H9 (cell line): ENCODE measurements around the gene MBIP. TPM values are rescaled to one million over a fixed set of nuclear protein-coding genes. Genes with fewer than 3 reads are reported as not detected.

Source experiments
- DNase-seq: peaks from one replicate; pipeline ENCODE4 v3.0.0-alpha.2; 2017
- H2AFZ ChIP-seq: one replicate; pipeline ENCODE4 v1.6.1; 2013; ENCODE audit warnings: mild to moderate bottlenecking, low read length, control low read depth, moderate library complexity
- H2AK5ac ChIP-seq: 2 replicates; pipeline ENCODE4 v1.6.1; 2013; ENCODE audit warnings: low read length, control low read depth, mixed read lengths; ENCODE audit not compliant: insufficient read length
- H2BK120ac ChIP-seq: one replicate; pipeline ENCODE4 v1.6.1; 2013; ENCODE audit warnings: low read depth, mild to moderate bottlenecking, low read length, control low read depth, inconsistent platforms; ENCODE audit not compliant: poor library complexity, severe bottlenecking
- H2BK12ac ChIP-seq: 2 replicates; pipeline ENCODE4 v1.6.1; 2013; ENCODE audit warnings: low read length, control low read depth, mixed read lengths, low read depth; ENCODE audit not compliant: insufficient read length
- H2BK15ac ChIP-seq: 2 replicates; pipeline ENCODE4 v1.6.1; 2013; ENCODE audit warnings: low read depth, low read length, control low read depth
- H2BK20ac ChIP-seq: one replicate; pipeline ENCODE4 v1.6.1; 2013; ENCODE audit warnings: low read depth, mild to moderate bottlenecking, low read length, control low read depth, inconsistent platforms; ENCODE audit not compliant: poor library complexity, severe bottlenecking
- H2BK5ac ChIP-seq: 2 replicates; pipeline ENCODE4 v1.6.1; 2013; ENCODE audit warnings: low read length, control low read depth, mixed read lengths; ENCODE audit not compliant: insufficient read length
- H3K14ac ChIP-seq: 2 replicates; pipeline ENCODE4 v1.6.1; 2013; ENCODE audit warnings: low read length, control low read depth; ENCODE audit not compliant: insufficient read depth
- H3K18ac ChIP-seq: 2 replicates; pipeline ENCODE4 v1.6.1; 2013; ENCODE audit warnings: low read depth, mild to moderate bottlenecking, mixed read lengths, low read length, control low read depth; ENCODE audit not compliant: insufficient read length
- H3K23ac ChIP-seq: 2 replicates; pipeline ENCODE4 v1.6.1; 2013; ENCODE audit warnings: low read length, control low read depth, mixed read lengths, low read depth; ENCODE audit not compliant: insufficient read length
- H3K23me2 ChIP-seq: 2 replicates; pipeline ENCODE4 v1.6.1; 2013; ENCODE audit warnings: low read depth, mild to moderate bottlenecking, mixed read lengths, low read length, control low read depth; ENCODE audit not compliant: insufficient read length, poor library complexity, severe bottlenecking
- H3K27ac ChIP-seq: 2 replicates; pipeline ENCODE4 v1.5.1; 2013; ENCODE audit warnings: low read length, control low read depth, mixed read lengths, low read depth; ENCODE audit not compliant: insufficient read length
- H3K27me3 ChIP-seq: 2 replicates; pipeline ENCODE4 v1.6.1; 2013; ENCODE audit warnings: low read length, control low read depth, inconsistent platforms; ENCODE audit not compliant: insufficient read depth
- H3K4ac ChIP-seq: 2 replicates; pipeline ENCODE4 v1.6.1; 2013; ENCODE audit warnings: low read depth, mild to moderate bottlenecking, control low read depth, inconsistent platforms, low read length, moderate library complexity
- H3K4me1 ChIP-seq: 2 replicates; pipeline ENCODE4 v1.6.1; 2013; ENCODE audit warnings: low read length, control low read depth, inconsistent platforms; ENCODE audit not compliant: insufficient read depth
- H3K4me2 ChIP-seq: 2 replicates; pipeline ENCODE4 v1.6.1; 2013; ENCODE audit warnings: low read length, control low read depth, mixed read lengths; ENCODE audit not compliant: insufficient read length, insufficient read depth
- H3K56ac ChIP-seq: 2 replicates; pipeline ENCODE4 v1.6.1; 2013; ENCODE audit warnings: low read depth, mild to moderate bottlenecking, mixed read lengths, low read length, control low read depth; ENCODE audit not compliant: insufficient read length
- H3K79me1 ChIP-seq: 2 replicates; pipeline ENCODE4 v1.6.1; 2013; ENCODE audit warnings: low read depth, mild to moderate bottlenecking, moderate library complexity, low read length, control low read depth, inconsistent platforms; ENCODE audit not compliant: insufficient read depth, poor library complexity, severe bottlenecking
- H3K79me2 ChIP-seq: 2 replicates; pipeline ENCODE4 v1.6.1; 2013; ENCODE audit warnings: low read length, control low read depth, inconsistent platforms; ENCODE audit not compliant: insufficient read depth
- H3K9ac ChIP-seq: 2 replicates; pipeline ENCODE4 v1.6.1; 2013; ENCODE audit warnings: low read length, control low read depth, mixed read lengths; ENCODE audit not compliant: insufficient read length; ENCODE audit errors: extremely low read depth
- H3K9me3 ChIP-seq: one replicate; pipeline ENCODE4 v1.6.1; 2013; ENCODE audit warnings: low read depth, low read length, inconsistent platforms; ENCODE audit not compliant: control insufficient read depth
- H3T11ph ChIP-seq: one replicate; pipeline ENCODE4 v1.6.1; 2013; ENCODE audit warnings: mild to moderate bottlenecking, low read length, control low read depth, inconsistent platforms
- H4K20me1 ChIP-seq: one replicate; pipeline ENCODE4 v1.6.1; 2013; ENCODE audit not compliant: control insufficient read depth, insufficient read length, insufficient read depth
- H4K5ac ChIP-seq: 2 replicates; pipeline ENCODE4 v1.6.1; 2013; ENCODE audit warnings: low read depth, mild to moderate bottlenecking, mixed read lengths, low read length, control low read depth; ENCODE audit not compliant: insufficient read length
- H4K8ac ChIP-seq: replicated peaks from 2 replicates; pipeline ENCODE4 v1.6.1; 2013; ENCODE audit warnings: low read length, control low read depth, mixed read lengths, low read depth; ENCODE audit not compliant: insufficient read length
- H4K91ac ChIP-seq: 2 replicates; pipeline ENCODE4 v1.6.1; 2013; ENCODE audit warnings: low read depth, mild to moderate bottlenecking, moderate library complexity, mixed read lengths, low read length, control low read depth; ENCODE audit not compliant: insufficient read length
- H3K27ac Mint-ChIP-seq, 3 experiments: 2 replicates in 2 of 3; 3 replicates in 1 of 3; pipeline ENCODE4 v1.8.0; 2020 to 2021; ENCODE audit warnings: mixed read lengths in 3 of 3, mild to moderate bottlenecking in 1 of 3, moderate library complexity in 1 of 3
- H3K27me3 Mint-ChIP-seq: 2 replicates; pipeline ENCODE4 v1.8.0; 2021; ENCODE audit warnings: low read depth, mild to moderate bottlenecking, moderate library complexity, mixed read lengths
- H3K36me3 Mint-ChIP-seq, 3 experiments: 2 replicates in 2 of 3; 3 replicates in 1 of 3; pipeline ENCODE4 v1.8.0; 2020 to 2021; ENCODE audit warnings: low read depth in 3 of 3, mixed read lengths in 3 of 3; ENCODE audit not compliant: insufficient read depth in 1 of 3
- H3K4me1 Mint-ChIP-seq, 2 experiments: 2 replicates each; pipeline ENCODE4 v1.8.0; 2020; ENCODE audit warnings: mixed read lengths in 2 of 2
- H3K4me3 Mint-ChIP-seq, 2 experiments: 2 replicates in 1 of 2; 3 replicates in 1 of 2; pipeline ENCODE4 v1.8.0; 2020 to 2021; ENCODE audit warnings: mild to moderate bottlenecking in 2 of 2, mixed read lengths in 2 of 2, moderate library complexity in 1 of 2
- H3K9me3 Mint-ChIP-seq, 2 experiments: 2 replicates in 1 of 2; 3 replicates in 1 of 2; pipeline ENCODE4 v1.8.0; 2020; ENCODE audit warnings: mild to moderate bottlenecking in 2 of 2, mixed read lengths in 2 of 2, moderate library complexity in 1 of 2
- CTCF ChIP-seq: fragments of 200-600 bp; sonication (generic); conservative IDR thresholded peaks from 3 replicates; pipeline ENCODE4 v1.8.0; 2021; ENCODE audit warnings: antibody characterized with exemption, mild to moderate bottlenecking
- WGBS: extraction: QIAGEN DNeasy Blood & Tissue Kit; methylation state at CpG from one replicate; pipeline ENCODE4 v1.1.7; 2013; ENCODE audit warnings: missing lambda C conversion rate, low lambda C conversion rate, mixed read lengths; ENCODE audit not compliant: insufficient read length; ENCODE audit errors: extremely low coverage; 5-methylcytosine and 5-hydroxymethylcytosine counted together
- total RNA-seq: library from RNA; stranded (reverse); gene quantifications from 2 replicates; pipeline ENCODE4 v1.2.1, GENCODE V29; 2021

The MBIP gene
- total RNA-seq, 1 experiment from 2014 or later = 29.6 TPM

GRCh38 chr14:36356862-36357261, 36.4 kb upstream of the MBIP start:
- Histone ChIP-seq H2BK15ac (no peak overlapping the region), H3K27ac (no peak overlapping the region), H3K79me2 (no peaks in the 10 kb centered on the region), H3K23ac (no peak overlapping the region), H3K4ac (no peak overlapping the region), H4K20me1 (no peaks in the 10 kb centered on the region), H3K23me2 (no peaks in the 10 kb centered on the region), H2BK5ac (no peak overlapping the region), H2BK120ac (no peak overlapping the region), H3K4me1 (no peaks in the 10 kb centered on the region), H3K56ac (no peak overlapping the region), H2BK12ac (no peak overlapping the region), H3K9me3 (no peaks in the 10 kb centered on the region), H2BK20ac (no peak overlapping the region), H3K18ac (no peak overlapping the region), H4K8ac (no peak overlapping the region), H2AFZ (no peak overlapping the region), H2AK5ac (no peak overlapping the region), H3T11ph (no peak overlapping the region), H3K27me3 (no peaks in the 10 kb centered on the region), H4K5ac (no peak overlapping the region), H4K91ac (no peak overlapping the region), H3K9ac (no peak overlapping the region), H3K14ac (no peak overlapping the region), H3K4me2 (no peak overlapping the region), H3K79me1 (no peaks in the 10 kb centered on the region)
- Mint-ChIP-seq H3K4me1 (no peaks in the 10 kb centered on the region), H3K27me3 (peaks cover 4% of the 10 kb centered on the region), H3K9me3 (peaks cover 18 to 20% of the 10 kb centered on the region in 2 experiments), H3K27ac (no peak overlapping the region), H3K36me3 (peaks cover 5 to 14% (median 7%) of the 10 kb centered on the region in 3 experiments), H3K4me3 (no peak overlapping the region)
- WGBS = no CpG with 5 or more reads among the region's 1 CpG
- no peak for DNase-seq
- TF ChIP-seq CTCF = no peak
